Fibroblast of lung (primary cell): ENCODE measurements around the gene LSM12. TPM values are rescaled to one million over a fixed set of nuclear protein-coding genes. Genes with fewer than 3 reads are reported as not detected.

Source experiments
- DNase-seq, 2 donors: peaks; one replicate each; pipeline versions ENCODE4 v3.0.0 to v3.0.0-alpha.2; 2010; ENCODE audit warnings: low read depth in 2 of 2
- H2AFZ ChIP-seq: 2 replicates; pipeline ENCODE4 v1.5.1; 2012; ENCODE audit warnings: low read length, control low read depth, inconsistent platforms
- H3K27ac ChIP-seq: 2 replicates; pipeline ENCODE4 v1.5.1; 2011; ENCODE audit warnings: low read length, control low read depth; ENCODE audit not compliant: insufficient read depth
- H3K27me3 ChIP-seq: 2 replicates; pipeline ENCODE4 v1.5.1; 2011; ENCODE audit warnings: mild to moderate bottlenecking, low read length; ENCODE audit not compliant: control insufficient read depth, insufficient read depth
- H3K36me3 ChIP-seq: 2 replicates; pipeline ENCODE4 v1.5.1; 2011; ENCODE audit warnings: low read length; ENCODE audit not compliant: control insufficient read depth, insufficient read depth
- H3K4me1 ChIP-seq: 2 replicates; pipeline ENCODE4 v1.5.1; 2011; ENCODE audit warnings: low read length; ENCODE audit not compliant: control insufficient read depth, insufficient read depth; ENCODE audit errors: extremely low read depth
- H3K4me2 ChIP-seq: 2 replicates; pipeline ENCODE4 v1.5.1; 2011; ENCODE audit warnings: low read length, control low read depth; ENCODE audit not compliant: insufficient read depth; ENCODE audit errors: extremely low read depth
- H3K4me3 ChIP-seq, 4 experiments: fragments of 200-600 bp in 1 of 4; sonication (generic) in 1 of 4; replicated peaks in 1 of 4; 2 replicates each; pipeline ENCODE4 v1.5.1; 2011 to 2016; ENCODE audit warnings: low read length in 4 of 4, low read depth in 3 of 4, mild to moderate bottlenecking in 3 of 4, control low read depth in 2 of 4, inconsistent platforms in 1 of 4, mixed read lengths in 1 of 4; ENCODE audit not compliant: insufficient read depth in 1 of 4; ENCODE audit errors: control extremely low read depth in 1 of 4
- H3K79me2 ChIP-seq: 2 replicates; pipeline ENCODE4 v1.5.1; 2012; ENCODE audit warnings: mild to moderate bottlenecking, low read length, inconsistent platforms; ENCODE audit not compliant: control insufficient read depth, insufficient read depth
- H3K9ac ChIP-seq: 2 replicates; pipeline ENCODE4 v1.5.1; 2011; ENCODE audit warnings: mild to moderate bottlenecking, low read length, control low read depth; ENCODE audit not compliant: insufficient read depth
- H3K9me3 ChIP-seq: 2 replicates; pipeline ENCODE4 v1.5.1; 2012; ENCODE audit warnings: low read depth, low read length; ENCODE audit not compliant: control insufficient read depth, insufficient read depth
- H4K20me1 ChIP-seq: 2 replicates; pipeline ENCODE4 v1.5.1; 2011; ENCODE audit warnings: low read length; ENCODE audit not compliant: control insufficient read depth, insufficient read depth; ENCODE audit errors: extremely low read depth
- CTCF ChIP-seq, 2 donors: IDR thresholded peaks in 1 of 2; conservative IDR thresholded peaks in 1 of 2; 1 replicate in 1 of 2; 2 replicates in 1 of 2; pipeline ENCODE4 v1.5.1; 2011 to 2012; ENCODE audit warnings: low read length in 2 of 2, control low read depth in 1 of 2, inconsistent platforms in 1 of 2, low read depth in 1 of 2, mild to moderate bottlenecking in 1 of 2
- EZH2 ChIP-seq: IDR thresholded peaks from 2 replicates; pipeline ENCODE4 v1.5.1; 2012; ENCODE audit warnings: low read length, control low read depth, mild to moderate bottlenecking; ENCODE audit errors: missing control alignments
- polyA plus RNA-seq, 2 donors: library from polyadenylated mRNA; depleted of rRNA in 1 of 2; stranded (reverse) in 1 of 2; unstranded in 1 of 2; fragments of >200 nt; gene quantifications; 2 replicates each; pipeline ENCODE4 v1.2.1, GENCODE V29; 2011 to 2012; ENCODE audit warnings: missing spikeins in 1 of 2
- total RNA-seq: library from RNA; depleted of rRNA; stranded (reverse); fragments of >200 nt; gene quantifications from 2 replicates; pipeline ENCODE4 v1.2.1, GENCODE V29; 2014

The LSM12 gene
- total and polyA plus RNA-seq, 2 donors (not counting 1 experiment from before 2014, with no cell fraction given): 25.6 to 79.3 TPM

GRCh38 chr17:44044071-44044470, 22.4 kb downstream of the LSM12 start:
- no peak overlapping the region for H3K4me2 ChIP-seq
- peaks cover 38% of the 10 kb centered on the region for H3K79me2 ChIP-seq
- peak; percentile 46 to 51 for DNase-seq
- H3K27me3 ChIP-seq: no peaks in the 10 kb centered on the region
- H3K4me3 ChIP-seq: no peak overlapping the region
- no peak overlapping the region for H3K9ac ChIP-seq
- H3K9me3 ChIP-seq: no peaks in the 10 kb centered on the region
- TF ChIP-seq EZH2: no peak
- TF ChIP-seq CTCF (conservative IDR thresholded peaks at IDR 0.05 in 1 of 2, IDR thresholded peaks at IDR 0.05 in 1 of 2; ENCODE audit: low read depth in 1 of 2, low read length in 2 of 2): no peak
- peaks cover 11% of the 10 kb centered on the region for H3K4me1 ChIP-seq
- H2AFZ ChIP-seq: no peak overlapping the region
- H3K27ac ChIP-seq: peak overlapping the region; percentile 28
- H3K36me3 ChIP-seq: peaks cover 1% of the 10 kb centered on the region
- H4K20me1 ChIP-seq: no peaks in the 10 kb centered on the region

GRCh38 chr17:44043272-44043696, 23.2 kb downstream of the LSM12 start:
- H3K79me2 ChIP-seq: peaks cover 36% of the 10 kb centered on the region
- H3K9me3 ChIP-seq: no peaks in the 10 kb centered on the region
- H3K4me1 ChIP-seq: peaks cover 11% of the 10 kb centered on the region
- TF ChIP-seq CTCF (conservative IDR thresholded peaks at IDR 0.05 in 1 of 2, IDR thresholded peaks at IDR 0.05 in 1 of 2; ENCODE audit: low read depth in 1 of 2, low read length in 2 of 2): no peak
- no peak for TF ChIP-seq EZH2
- DNase-seq: peak in 1 of 2 donors; percentile 84
- no peaks in the 10 kb centered on the region for H4K20me1 ChIP-seq
- no peak overlapping the region for H3K4me2 ChIP-seq
- peaks cover 2% of the 10 kb centered on the region for H3K36me3 ChIP-seq
- no peak overlapping the region for H2AFZ ChIP-seq
- no peak overlapping the region for H3K4me3 ChIP-seq
- peak overlapping the region; percentile 34 for H3K27ac ChIP-seq
- no peak overlapping the region for H3K9ac ChIP-seq
- no peaks in the 10 kb centered on the region for H3K27me3 ChIP-seq

GRCh38 chr17:44039829-44040635, 26.4 kb downstream of the LSM12 start:
- no peak for TF ChIP-seq CTCF (conservative IDR thresholded peaks at IDR 0.05 in 1 of 2, IDR thresholded peaks at IDR 0.05 in 1 of 2; ENCODE audit: low read depth in 1 of 2, low read length in 2 of 2)
- no peak for TF ChIP-seq EZH2
- DNase-seq: peak in 1 of 2 donors; percentile 82
- H2AFZ ChIP-seq: no peak overlapping the region
- H3K9me3 ChIP-seq: no peaks in the 10 kb centered on the region
- no peaks in the 10 kb centered on the region for H4K20me1 ChIP-seq
- H3K36me3 ChIP-seq: peaks cover 9% of the 10 kb centered on the region
- H3K79me2 ChIP-seq: peaks cover 26% of the 10 kb centered on the region
- H3K4me3 ChIP-seq: no peak overlapping the region
- H3K27me3 ChIP-seq: no peaks in the 10 kb centered on the region
- peaks cover 11% of the 10 kb centered on the region for H3K4me1 ChIP-seq
- H3K9ac ChIP-seq: no peak overlapping the region
- H3K4me2 ChIP-seq: no peak overlapping the region
- H3K27ac ChIP-seq: no peak overlapping the region
